ENCODE measurements around the gene CAMK2A.
"Not testable (repeated sequence)": the region's sequence is repeated elsewhere in the genome, so short reads cannot be mapped to it uniquely, and the experiment has no call there.

CAMK2A gene

DNA sequence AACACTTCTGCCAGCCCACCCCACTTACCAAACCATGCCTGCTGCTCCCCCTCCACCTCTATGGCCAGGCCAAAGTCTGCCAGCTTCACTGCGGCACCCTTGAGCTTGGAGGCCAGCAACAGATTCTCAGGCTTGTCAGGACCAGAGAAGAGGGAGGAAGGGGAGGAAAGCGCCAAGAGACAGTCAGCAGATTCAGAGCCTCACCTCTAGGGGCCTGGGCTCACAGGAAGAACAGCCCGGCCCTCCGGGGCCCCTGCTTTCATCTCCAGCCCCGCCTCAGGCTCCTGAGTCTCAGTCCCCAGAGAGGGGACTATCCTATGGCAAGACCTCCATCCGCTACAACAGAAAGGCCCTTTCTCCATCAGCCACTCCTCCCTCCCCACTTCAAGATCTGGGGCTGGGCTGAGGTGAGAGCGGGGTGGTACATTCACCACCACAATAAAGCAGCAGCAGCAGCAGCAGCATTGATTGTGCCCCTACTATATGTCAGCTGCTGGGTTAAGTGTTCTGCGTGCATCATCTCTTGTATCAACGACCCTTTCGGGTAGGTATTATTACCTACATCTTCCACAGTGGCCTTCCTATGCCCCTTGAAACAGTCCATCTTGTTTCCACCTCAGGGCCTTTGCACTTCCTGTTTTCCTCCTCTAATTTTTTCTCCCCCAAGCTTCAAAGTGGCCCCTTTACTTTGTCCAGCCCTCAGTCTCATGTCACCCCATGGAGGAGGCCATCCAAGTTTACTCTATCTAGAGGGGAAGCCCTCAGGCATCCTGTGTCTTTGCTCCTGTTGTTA is 36.0 kb downstream of the CAMK2A start:
- no peak for DNase-seq

DNA sequence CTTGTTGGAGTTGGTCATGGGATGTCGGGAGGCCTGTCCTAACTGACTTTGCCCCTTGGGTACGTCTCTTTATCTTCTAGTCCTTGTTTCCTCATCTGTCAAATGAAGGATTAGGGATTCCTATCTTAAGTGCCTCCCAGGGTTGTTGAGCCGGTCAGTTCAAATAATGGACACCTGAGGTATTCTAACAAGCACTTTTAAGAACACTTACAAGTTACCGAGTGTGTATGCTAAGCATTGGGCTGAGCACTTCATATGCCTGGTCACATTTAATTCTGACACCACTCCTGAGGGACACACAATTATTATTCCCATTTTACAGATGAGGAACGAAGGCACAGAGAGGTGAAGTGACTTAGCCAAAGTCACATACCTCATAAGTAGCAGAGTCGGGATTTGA is 37.1 kb downstream of the CAMK2A start:
- DNase-seq: no peak

DNA sequence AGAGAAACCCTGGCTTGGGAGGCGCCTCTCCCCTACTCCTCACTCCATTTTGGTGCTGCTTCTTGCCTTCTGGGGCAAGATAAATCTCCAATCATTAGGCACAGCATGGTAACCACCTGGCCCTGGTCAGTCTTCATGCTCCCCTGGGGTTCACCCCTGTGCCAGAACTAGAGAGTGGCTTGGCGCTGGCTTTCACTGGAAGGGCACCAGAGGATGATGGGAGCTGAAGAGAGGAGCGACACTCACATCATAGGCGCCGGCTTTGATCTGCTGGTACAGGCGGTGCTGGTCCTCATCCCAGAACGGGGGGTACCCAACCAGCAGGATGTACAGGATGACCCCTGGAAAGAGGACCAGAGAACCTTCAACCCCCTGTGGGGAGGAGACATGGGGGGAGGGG is 38.1 kb downstream of the CAMK2A start:
- no peak for DNase-seq

DNA sequence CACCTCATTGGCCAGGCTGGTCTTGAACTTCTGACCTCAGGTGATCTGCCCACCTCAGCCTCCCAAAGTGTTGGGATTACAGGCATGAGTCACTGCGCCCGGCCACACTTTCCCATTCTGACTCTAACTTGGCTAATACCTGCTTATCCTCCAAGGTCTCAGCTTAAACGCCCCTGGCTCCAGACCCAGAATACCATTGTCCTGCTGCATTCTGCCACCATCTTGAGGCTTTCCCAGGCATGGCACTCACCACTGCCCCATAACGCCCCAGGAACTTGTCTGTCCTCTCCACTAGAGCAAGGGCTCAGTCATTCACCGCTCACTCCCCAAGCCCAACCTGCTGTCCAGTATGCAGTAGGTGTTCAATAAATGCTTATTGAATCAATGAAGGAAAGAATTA is 39.8 kb downstream of the CAMK2A start:
- DNase-seq: no peak

DNA sequence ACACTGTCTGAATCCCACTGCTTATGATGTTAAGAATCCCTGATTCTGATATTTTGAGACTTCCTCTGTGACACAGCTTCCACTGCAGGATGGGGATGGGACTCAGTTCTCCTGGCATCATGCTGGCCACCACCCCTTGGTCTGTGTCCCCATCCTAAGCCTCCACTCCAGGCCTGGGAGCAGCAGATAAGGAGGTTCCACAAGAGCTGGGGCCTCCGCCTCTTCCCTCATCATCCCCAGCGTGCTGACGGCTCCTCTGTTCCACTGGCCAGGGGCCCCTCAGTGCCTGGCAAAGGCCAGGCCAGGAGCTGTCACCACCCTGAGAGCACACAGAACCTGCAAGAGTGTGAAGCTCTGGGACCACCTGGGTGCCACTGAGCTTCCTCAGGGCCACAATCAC is 40.6 kb downstream of the CAMK2A start:
- DNase-seq: no peak

DNA sequence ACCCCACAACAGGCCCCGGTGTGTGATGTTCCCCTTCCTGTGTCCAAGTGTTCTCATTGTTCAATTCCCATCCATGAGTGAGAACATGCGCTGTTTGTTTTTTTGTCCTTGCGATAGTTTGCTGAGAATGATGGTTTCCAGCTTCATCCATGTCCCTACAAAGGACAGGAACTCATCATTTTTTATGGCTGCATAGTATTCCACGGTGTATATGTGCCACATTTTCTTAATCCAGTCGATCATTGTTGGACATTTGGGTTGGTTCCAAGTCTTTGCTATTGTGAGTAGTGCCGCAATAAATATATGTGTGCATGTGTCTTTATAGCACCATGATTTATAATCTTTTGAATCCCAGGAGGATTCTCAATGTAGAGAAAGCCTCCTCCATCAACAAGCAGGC is 41.1 kb downstream of the CAMK2A start:
- not testable (repeated sequence) for DNase-seq

DNA sequence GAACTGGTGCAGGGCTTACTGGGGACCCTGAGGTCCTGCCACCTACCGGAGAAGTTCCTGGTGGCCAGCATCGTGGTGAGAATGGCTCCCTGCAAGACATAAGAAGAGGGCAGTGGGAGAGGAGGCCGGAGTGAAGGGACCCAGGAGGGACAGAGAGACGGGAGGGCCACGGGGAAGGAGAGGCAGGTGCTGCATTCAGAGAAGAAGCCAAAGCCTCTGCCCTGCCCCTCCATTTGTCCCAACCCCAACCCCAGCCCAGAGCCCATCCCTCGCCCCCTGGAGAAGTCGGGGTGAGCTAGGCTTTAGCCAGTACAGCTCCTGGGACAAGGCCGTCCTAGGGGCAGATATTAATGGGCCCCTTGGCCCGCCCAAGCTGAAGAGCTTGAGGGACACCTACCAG is 41.8 kb downstream of the CAMK2A start:
- no peak for DNase-seq

DNA sequence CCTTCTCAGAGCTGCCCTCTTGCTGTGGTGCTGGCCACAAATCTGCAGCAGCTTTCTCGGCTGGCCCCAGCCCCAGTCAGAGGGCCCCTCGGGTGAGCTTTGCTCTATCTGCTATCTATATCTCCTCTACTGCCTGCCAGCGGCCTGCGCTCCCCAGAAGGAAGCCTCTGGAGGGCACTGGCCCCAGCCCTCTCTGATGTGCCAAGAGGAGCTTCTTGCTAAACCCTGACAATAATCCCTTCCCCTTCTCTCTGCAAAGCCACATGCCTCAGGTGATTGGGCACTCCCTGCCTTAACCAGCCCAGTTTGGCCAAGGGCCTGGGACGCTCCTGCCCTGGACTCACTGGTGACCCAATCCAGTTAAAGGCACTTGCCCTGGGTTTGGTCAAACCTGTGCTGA is 42.7 kb downstream of the CAMK2A start:
- no peak for DNase-seq

DNA sequence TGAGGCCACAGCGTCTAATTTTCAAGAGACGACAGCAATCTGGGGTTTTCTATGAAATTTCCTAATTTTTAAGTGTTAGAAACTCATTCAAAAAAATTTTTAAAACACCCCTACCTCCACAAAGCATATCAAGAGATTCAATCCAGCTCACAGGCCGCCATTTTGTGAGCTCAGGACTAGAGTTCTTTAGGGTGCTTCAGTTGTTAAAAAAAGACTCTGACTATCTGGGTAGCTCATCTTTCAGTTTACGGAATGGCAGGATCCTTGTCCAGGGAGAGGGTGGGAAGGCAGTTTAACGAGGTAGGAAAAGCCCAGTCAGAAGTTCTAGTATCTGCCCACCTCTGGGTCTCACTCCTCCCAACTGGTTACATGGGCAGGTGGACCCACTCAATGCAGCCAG is 43.1 kb downstream of the CAMK2A start:
- DNase-seq: no peak

DNA sequence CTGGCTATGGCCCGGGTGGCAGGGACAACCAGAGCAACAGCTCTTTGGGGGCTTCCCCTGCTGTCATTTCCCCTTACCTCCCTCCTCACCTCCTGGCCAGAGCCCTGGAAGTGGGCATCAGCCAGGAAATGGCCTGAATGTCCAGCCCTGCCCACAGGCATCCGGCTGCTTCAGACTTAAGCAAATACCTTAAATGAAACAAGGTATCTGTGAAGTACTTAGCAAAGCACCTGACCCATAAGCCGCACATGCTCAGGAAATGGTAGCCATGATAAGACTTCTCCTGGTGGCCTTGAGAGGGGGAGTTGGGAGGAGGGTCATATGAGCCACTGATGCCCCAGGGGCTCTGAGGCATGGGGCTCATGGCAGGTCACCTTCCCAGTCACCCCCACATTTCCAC is 43.8 kb downstream of the CAMK2A start:
- DNase-seq: no peak

DNA sequence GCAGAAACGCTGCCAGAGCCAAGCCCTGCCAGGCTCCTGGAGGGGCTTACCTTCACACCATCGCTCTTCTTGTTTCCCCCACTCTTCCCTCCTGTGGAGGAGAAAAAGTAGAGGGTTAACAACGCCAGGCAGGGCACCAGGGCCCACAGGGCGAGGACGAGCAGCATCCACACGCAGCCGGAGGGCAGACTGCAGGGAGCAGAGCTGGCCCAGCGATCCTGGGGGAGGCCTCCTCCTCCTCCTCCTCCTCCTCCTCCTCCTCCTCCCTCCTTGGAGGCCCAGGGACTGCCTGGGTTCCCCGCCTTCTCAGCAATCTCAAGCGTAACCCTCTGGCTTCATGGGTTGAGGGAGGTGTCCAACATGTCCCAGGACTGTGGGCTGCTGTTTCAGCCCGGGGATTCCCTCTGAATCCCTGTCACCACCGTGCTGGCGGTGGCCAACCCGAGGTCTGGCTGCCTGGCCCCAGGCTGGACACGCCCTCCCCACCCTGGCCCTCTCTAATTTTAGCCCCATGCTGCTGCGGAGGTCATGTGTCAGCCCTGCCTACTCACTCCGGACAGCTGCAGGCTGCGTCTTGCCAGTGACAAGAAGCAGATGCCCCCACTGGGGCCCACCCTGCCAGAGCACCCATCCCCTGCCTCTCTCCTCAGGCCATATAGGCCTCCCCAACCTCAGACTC is 44.3 kb downstream of the CAMK2A start:
- no peak for DNase-seq

DNA sequence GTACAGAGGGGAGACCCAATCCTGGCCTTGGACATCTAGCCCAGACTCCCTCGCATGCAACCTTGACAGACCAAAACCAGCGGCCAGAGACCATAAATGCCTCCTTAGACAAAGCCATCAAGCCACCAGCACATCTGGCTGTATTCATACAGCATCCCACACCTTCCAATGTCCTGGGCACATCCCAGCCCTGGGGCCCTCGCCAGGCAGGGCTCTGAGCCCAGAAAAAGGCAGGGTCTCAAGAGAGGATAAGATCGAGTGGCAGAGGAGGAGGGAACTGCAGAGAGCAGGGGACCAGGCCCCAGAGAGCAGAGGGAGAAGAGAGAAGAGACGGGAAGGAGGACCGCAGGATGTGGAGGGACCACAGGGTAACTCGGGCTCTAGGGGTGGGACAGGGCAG is 45.4 kb downstream of the CAMK2A start:
- DNase-seq: no peak

DNA sequence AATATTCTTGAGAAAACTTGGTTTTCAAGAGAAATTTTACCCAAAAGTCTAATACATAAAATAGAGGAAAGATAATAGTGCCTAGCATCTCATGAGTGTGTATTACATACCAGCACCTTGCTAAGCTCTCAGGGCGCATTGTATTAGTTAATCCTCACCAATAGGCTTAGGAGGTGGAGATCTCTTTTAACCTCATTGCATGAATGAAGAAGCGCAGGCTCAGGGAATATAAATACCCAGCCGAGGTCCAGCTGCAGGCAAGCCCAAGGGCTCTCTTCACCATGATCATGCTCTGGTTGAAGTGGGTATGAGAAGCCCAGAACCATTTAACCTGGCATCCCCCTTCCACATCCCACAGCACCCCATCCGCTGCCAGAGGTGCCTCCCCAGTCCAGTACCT is 46.0 kb downstream of the CAMK2A start:
- DNase-seq: no peak

DNA sequence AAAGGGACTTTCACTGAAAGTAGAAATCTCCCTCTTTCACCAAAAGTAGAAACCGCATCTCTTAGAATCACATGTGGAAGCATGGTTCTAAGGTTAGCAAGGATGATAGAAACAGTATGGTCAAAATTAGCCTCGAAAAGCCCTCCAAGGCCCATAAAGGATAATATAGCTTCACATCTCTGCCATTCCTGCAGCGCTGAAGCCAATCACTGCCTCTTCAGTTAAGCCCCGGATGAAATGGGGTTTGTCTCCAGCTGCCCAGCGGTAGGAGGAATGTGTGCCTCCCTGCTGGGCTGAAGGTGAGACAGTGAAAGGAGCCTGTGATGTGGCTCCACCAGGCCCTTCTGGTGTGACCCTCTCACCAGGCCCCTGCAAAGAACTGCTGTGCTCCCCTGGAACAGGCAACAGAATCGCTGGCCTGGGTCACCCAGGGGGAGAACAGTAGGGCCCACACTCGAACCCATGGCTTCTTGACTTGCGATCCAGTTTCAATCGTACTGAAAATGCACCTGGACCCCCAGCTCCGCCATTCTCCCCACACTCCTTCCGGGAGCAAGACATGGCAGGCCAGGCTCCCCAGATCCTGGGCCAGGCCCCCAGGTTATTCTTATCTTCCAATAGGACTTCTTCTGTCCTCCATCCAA is 47.2 kb downstream of the CAMK2A start:
- DNase-seq: no peak

DNA sequence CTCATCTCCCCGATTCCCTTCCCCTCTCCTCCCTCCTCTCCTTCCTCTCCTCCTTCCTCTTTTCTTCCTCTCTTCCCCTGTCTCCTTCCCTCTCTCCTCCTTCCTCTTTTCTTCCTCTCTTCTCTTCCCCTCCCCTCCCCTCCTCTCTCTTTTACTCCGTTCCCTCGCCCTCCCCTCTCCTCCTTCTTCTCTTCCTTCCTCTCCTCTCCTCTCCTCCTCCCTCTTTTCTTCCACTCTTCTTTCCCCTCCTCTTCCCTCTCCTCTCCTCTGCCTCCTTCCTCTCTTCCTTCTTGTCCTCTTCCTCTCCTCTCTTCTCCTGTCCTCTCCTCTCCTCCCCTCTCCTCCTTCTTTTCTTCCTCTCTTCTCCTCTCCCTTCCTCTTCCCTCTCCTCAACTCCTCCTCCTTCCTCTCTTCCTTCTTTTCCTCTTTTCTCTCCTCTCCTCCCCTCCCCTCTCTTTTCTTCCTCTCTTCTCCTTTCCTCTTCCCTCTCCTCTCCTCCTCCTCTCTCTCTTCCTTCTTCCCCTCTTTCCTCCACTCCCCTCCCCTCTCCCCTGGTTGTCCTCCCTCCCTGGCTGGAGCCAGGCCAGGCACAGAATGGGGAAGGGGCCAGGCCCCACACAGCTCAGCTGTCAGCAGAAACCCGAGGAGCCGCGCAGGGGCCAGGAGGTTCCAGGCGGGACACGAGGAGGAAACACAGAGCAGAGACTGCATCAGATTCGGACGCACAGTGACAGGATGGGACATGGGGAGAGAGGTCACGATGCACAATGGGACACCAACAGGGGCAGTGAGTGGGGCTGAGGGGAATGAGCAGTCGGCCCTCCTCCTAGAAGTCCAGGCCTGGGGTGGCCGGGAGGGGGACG is 48.0 kb downstream of the CAMK2A start:
- DNase-seq: no peak

DNA sequence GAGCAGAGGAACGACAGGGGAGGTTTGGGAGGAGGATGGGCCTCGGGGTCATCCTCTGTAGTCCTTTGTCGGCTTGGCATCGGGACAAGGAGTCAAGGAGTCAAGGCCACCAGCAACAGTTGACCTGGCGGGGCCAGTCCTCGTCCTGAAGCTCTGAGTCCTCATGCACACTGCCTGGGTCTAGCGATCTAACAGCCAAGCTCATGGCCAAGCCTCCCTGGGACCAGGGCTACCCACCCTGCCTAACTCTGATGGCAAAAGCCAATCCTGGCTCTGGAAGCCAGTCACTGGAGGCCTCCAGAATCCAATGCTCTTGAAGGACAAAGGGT is 49.8 kb downstream of the CAMK2A start:
- no peak for DNase-seq

DNA sequence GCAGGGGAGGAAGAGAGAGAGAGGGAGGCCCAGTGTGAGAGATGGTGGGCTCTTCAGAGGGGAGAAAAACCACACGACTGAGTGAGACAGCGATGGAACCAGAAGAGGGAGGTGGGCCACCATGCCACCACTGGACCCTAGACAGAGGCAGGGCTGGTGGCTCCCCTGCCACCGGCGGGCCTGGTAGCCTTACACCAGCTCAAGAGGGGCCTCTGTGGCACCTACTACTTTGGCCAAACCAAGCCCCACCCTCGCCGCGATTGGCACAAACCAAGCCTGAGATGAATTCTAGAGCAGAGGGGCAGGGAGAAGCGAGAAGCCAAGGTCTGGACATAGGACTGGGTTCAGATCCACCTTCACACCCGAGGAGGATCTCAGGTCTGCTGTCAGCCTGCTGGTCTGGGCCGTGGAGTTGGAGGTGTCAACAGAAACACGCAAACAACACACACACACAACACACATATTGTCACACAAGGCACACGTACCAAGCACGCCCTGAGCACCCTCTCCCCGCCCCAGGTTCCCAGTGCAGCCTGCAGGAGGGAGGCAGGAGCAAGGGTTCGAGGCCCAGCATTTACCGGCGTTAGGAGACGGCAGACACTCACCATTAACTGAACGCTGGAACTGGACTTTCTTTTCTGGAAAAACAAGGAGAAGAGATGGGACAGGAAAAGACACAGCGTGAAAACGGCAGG is 50.3 kb downstream of the CAMK2A start:
- no peak for DNase-seq

DNA sequence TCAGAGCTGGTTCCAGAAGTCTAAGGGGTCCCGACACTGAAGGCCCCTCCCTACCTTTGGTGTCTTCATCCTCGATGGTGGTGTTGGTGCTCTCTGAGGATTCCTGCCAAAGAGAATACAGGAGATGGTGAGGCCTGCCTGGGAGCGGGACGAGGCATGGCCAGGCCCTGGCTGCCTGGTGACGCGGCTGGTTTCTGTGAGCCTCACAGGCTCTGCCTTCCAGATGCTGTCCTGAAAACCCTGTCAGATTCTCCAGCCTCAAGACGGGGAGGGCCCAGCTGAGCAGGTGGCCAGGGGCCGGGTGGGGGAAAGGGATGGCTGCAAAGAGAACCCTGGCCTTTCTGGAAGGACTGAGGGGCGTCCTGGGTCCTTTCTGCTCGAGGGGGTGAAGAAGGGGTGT is 50.9 kb downstream of the CAMK2A start:
- no peak for DNase-seq

DNA sequence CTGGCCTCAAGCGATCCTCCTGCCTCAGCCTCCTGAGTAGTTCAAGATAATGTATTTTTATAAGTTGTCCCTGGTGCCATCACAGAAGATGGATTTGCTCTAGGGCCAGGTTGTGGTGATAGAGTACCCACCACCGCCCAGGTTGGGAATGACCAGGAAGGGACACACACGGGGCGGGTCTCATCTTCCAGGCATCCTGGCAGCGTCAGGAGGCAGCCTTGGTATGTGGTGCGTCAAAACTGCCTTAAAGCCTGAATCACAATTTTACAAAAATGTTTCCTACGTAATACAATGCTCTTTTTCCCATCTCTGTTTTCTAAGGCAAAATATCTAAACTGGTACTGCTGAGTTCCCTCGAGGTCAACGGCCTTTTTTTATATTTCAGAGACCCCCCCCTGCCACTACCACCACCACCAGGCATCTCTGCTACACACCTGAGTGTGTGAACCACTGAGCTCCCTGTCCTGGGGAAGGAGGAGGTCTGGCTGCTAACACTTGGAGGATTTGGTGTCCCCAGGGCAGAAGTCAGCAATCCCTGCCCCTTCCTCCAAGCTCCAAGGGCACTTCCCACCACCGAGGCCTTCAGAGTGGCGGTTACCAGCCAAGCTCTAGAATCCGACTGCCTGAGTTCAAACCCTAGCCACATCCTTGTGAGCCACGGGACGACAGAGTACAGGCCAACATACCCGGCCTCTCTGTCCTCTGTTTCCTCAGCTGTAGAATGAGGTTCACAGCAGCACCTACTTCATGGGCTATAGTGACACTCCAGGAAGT is 52.4 kb downstream of the CAMK2A start:
- no peak for DNase-seq

DNA sequence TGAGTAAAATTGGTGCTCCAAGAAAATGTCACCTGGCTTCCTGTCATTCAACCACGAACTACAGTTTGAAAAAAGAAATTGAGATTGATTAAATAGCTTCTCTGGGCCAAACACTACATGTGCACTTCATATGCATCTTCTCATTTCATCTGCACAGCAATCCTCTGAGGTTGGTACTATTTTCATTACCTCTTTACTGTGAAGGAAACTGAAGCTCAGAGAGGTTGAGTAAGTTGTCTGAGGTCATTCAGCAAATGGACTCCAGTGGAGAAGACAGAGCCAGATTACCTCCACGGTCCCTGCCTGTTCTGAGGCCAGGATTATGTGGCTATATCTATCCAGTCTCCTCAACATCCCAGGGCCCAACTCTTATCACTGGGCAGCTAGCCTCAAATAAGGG is 53.3 kb downstream of the CAMK2A start:
- DNase-seq: no peak

DNA sequence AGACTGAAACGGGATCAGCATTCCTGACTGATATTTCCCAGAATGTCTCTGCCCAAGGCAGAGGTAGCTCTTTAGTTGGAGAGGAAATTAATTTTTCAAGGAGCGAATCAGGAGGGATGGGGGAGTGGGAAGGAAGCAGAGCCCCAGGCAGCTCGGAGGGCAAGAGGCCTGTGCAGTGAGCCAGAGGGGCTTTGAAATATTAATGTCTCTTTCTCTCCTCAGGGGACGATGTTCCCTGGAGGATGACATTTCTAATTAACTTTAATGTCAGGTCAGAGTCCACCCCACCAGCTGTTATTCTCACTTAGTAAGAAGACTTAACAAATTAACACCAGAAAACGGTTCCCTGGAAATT is 54.1 kb downstream of the CAMK2A start:
- no peak for DNase-seq
